IMR-90 (cell line): ENCODE results near the gene LRRC56. TPM values are rescaled to one million over a fixed set of nuclear protein-coding genes. Genes with fewer than 3 reads are reported as not detected.

Source experiments
- ATAC-seq: fragments of 200-7000 bp; cut with Tn5 transposase; 2 replicates; pipeline ENCODE4 v1.9.1; 2020; ENCODE audit warnings: low read depth, mild to moderate bottlenecking, moderate library complexity
- BruUV-seq: library from RNA; stranded (reverse); fragments of 400-500 nt; replicated peaks from 2 replicates; lab custom pipeline; 2021; lab: Mats Ljungman, UMichigan
- CTCF ChIA-PET: fragments of 300-600 bp; formaldehyde crosslinking; extraction: SDS; loops from one replicate; lab custom pipeline; 2021; ENCODE audit warnings: antibody characterized with exemption; lab: Yijun Ruan, JAX
- POLR2A ChIA-PET: fragments of 300-600 bp; sonication (Branson Sonifier 250); formaldehyde crosslinking; loops from one replicate; lab custom pipeline; 2022; ENCODE audit warnings: antibody characterized with exemption; ENCODE audit not compliant: unreplicated experiment; lab: Charles Lee
- DNase-seq: peaks from one replicate; pipeline ENCODE4 v3.0.0; 2013
- H2AFZ ChIP-seq: replicated peaks from 2 replicates; pipeline ENCODE3; 2013; ENCODE audit warnings: low read length, mild to moderate bottlenecking; ENCODE audit not compliant: poor library complexity
- H2AK5ac ChIP-seq: 2 replicates; pipeline ENCODE4 v1.6.1; 2013; ENCODE audit warnings: low read depth, low read length, inconsistent platforms
- H2AK9ac ChIP-seq: replicated peaks from 2 replicates; pipeline ENCODE3; 2013; ENCODE audit warnings: mild to moderate bottlenecking, low read depth, low read length, moderate library complexity; ENCODE audit not compliant: poor library complexity
- H2BK120ac ChIP-seq: 2 replicates; pipeline ENCODE4 v1.6.1; 2013; ENCODE audit warnings: low read depth, low read length, inconsistent platforms
- H2BK15ac ChIP-seq: 3 replicates; pipeline ENCODE4 v1.6.1; 2013; ENCODE audit warnings: low read depth, low read length, inconsistent platforms
- H2BK20ac ChIP-seq: 2 replicates; pipeline ENCODE4 v1.6.1; 2013; ENCODE audit warnings: low read depth, mild to moderate bottlenecking, inconsistent platforms, low read length, moderate library complexity
- H2BK5ac ChIP-seq: 2 replicates; pipeline ENCODE4 v1.6.1; 2013; ENCODE audit warnings: mild to moderate bottlenecking, low read depth, low read length, inconsistent platforms; ENCODE audit not compliant: poor library complexity, severe bottlenecking
- H3K14ac ChIP-seq: replicated peaks from 2 replicates; pipeline ENCODE4 v1.6.1; 2013; ENCODE audit warnings: low read depth, low read length, inconsistent platforms
- H3K18ac ChIP-seq: 2 replicates; pipeline ENCODE4 v1.6.1; 2013; ENCODE audit warnings: low read depth, low read length, control low read depth
- H3K23ac ChIP-seq: 2 replicates; pipeline ENCODE4 v1.6.1; 2013; ENCODE audit warnings: low read depth, low read length, inconsistent platforms
- H3K27ac ChIP-seq: 2 replicates; pipeline ENCODE4 v1.5.1; 2013; ENCODE audit warnings: mild to moderate bottlenecking, control low read depth, low read length; ENCODE audit not compliant: insufficient read depth
- H3K27me3 ChIP-seq: 2 replicates; pipeline ENCODE4 v1.6.1; 2013; ENCODE audit warnings: low read length; ENCODE audit not compliant: control insufficient read depth, insufficient read depth
- H3K36me3 ChIP-seq: 2 replicates; pipeline ENCODE4 v1.6.1; 2013; ENCODE audit warnings: low read length, mixed read lengths; ENCODE audit not compliant: control insufficient read depth, insufficient read depth
- H3K4ac ChIP-seq: 2 replicates; pipeline ENCODE4 v1.6.1; 2013; ENCODE audit warnings: low read depth, low read length, inconsistent platforms
- H3K4me1 ChIP-seq: 2 replicates; pipeline ENCODE4 v1.6.1; 2013; ENCODE audit warnings: low read length, mixed read lengths; ENCODE audit not compliant: control insufficient read depth, insufficient read depth
- H3K4me2 ChIP-seq: 2 replicates; pipeline ENCODE4 v1.6.1; 2013; ENCODE audit warnings: low read depth, mild to moderate bottlenecking, control low read depth, low read length, moderate library complexity
- H3K4me3 ChIP-seq: 2 replicates; pipeline ENCODE4 v1.5.1; 2013; ENCODE audit warnings: low read depth, mild to moderate bottlenecking, control low read depth, low read length, moderate library complexity; ENCODE audit not compliant: insufficient read depth
- H3K56ac ChIP-seq: 2 replicates; pipeline ENCODE4 v1.6.1; 2013; ENCODE audit warnings: low read length, inconsistent platforms; ENCODE audit not compliant: insufficient read depth; ENCODE audit errors: extremely low read depth
- H3K79me1 ChIP-seq, 2 experiments: 2 replicates each; pipeline ENCODE4 v1.6.1; 2013; ENCODE audit warnings: low read length in 2 of 2, inconsistent platforms in 1 of 2, low read depth in 1 of 2
- H3K9ac ChIP-seq: 2 replicates; pipeline ENCODE4 v1.6.1; 2013; ENCODE audit warnings: low read depth, low read length, control low read depth
- H3K9me1 ChIP-seq: 2 replicates; pipeline ENCODE4 v1.6.1; 2013; ENCODE audit warnings: low read length, inconsistent platforms; ENCODE audit not compliant: insufficient read depth
- H3K9me3 ChIP-seq: 2 replicates; pipeline ENCODE4 v1.6.1; 2013; ENCODE audit warnings: low read length; ENCODE audit not compliant: control insufficient read depth, insufficient read depth
- H4K20me1 ChIP-seq: 2 replicates; pipeline ENCODE4 v1.6.1; 2013; ENCODE audit warnings: low read length, inconsistent platforms; ENCODE audit not compliant: insufficient read depth
- H4K5ac ChIP-seq: 2 replicates; pipeline ENCODE4 v1.6.1; 2013; ENCODE audit warnings: mild to moderate bottlenecking, low read depth, low read length, control low read depth
- H4K8ac ChIP-seq, 2 experiments: 2 replicates each; pipeline ENCODE4 v1.6.1; 2013; ENCODE audit warnings: low read depth in 2 of 2, low read length in 2 of 2, control low read depth in 1 of 2, inconsistent platforms in 1 of 2
- H4K91ac ChIP-seq: 2 replicates; pipeline ENCODE4 v1.6.1; 2013; ENCODE audit warnings: low read depth, low read length, inconsistent platforms; ENCODE audit not compliant: insufficient read depth
- NFE2L2 ChIP-seq: fragments of 150-350 bp; IDR thresholded peaks from 2 replicates; pipeline ENCODE4 v1.6.1; 2016; ENCODE audit warnings: low read depth, mild to moderate bottlenecking, low read length
- RFX5 ChIP-seq: IDR thresholded peaks from 2 replicates; pipeline ENCODE4 v1.8.0; 2012; ENCODE audit warnings: low read depth, mild to moderate bottlenecking, low read length, moderate library complexity
- WGBS, 2 experiments: methylation state at CpG; one replicate each; pipeline versions ENCODE4 v1.1.5 to v1.1.7; 2013; ENCODE audit warnings: missing lambda C conversion rate in 2 of 2; ENCODE audit not compliant: insufficient read length in 1 of 2; ENCODE audit errors: extremely low coverage in 2 of 2; 5-methylcytosine and 5-hydroxymethylcytosine counted together
- dilution Hi-C: fragments of 300-500 bp; cut with HindIII; formaldehyde crosslinking; loops from one replicate; pipeline ENCODE4 v1.14.3; 2018; ENCODE audit warnings: low sequenced_read_pairs; ENCODE audit not compliant: unreplicated experiment
- in situ Hi-C: fragments of 300-500 bp; cut with MboI; formaldehyde crosslinking; loops from 3 replicates; pipeline ENCODE4 v1.14.3; 2019; ENCODE audit warnings: low sequenced_read_pairs, inconsistent platforms, mixed read lengths
- intact Hi-C: fragments of 100-400 bp; cut with micrococcal nuclease; formaldehyde crosslinking; loops from 2 replicates; pipeline ENCODE4 v1.10.0; 2022
- polyA plus RNA-seq, 3 experiments: library from polyadenylated mRNA; depleted of rRNA; stranded (reverse); fragments of >200 nt; gene quantifications; 2 replicates each; pipeline ENCODE4 v1.2.3, GENCODE V29; 2012; ENCODE audit warnings: low replicate concordance in 1 of 3
- total RNA-seq: library from RNA; depleted of rRNA; stranded (reverse); fragments of >200 nt; gene quantifications from 2 replicates; pipeline ENCODE4 v1.2.3, GENCODE V29; 2012

LRRC56 gene
- total and polyA plus RNA-seq, 2 of the 4 experiments (the other 2 are of a cell fraction), result 0.36 to 1.3 TPM

GRCh38 chr11:528166-528814, 9.0 kb upstream of the LRRC56 start:
- ChIA-PET POLR2A (no interaction called here), CTCF (no interaction called here)
- Histone ChIP-seq H2BK15ac (no peak overlapping the region), H3K9ac (no peak overlapping the region), H3K4me2 (no peak overlapping the region), H3K9me1 (no peaks in the 10 kb centered on the region), H3K23ac (no peak overlapping the region), H4K20me1 (peaks cover 8% of the 10 kb centered on the region), H2AK5ac (no peak overlapping the region), H3K36me3 (peaks cover 19% of the 10 kb centered on the region; the same call in 1 of the 2 replicates), H3K4ac (no peak overlapping the region), H2AK9ac (no peak overlapping the region), H2BK5ac (no peak overlapping the region), H2BK20ac (no peak overlapping the region), H3K27me3 (no peaks in the 10 kb centered on the region), H4K91ac (no peak overlapping the region), H3K56ac (no peak overlapping the region), H3K27ac (no peak overlapping the region), H2AFZ (no peak overlapping the region), H4K5ac (no peak overlapping the region), H3K18ac (no peak overlapping the region), H4K8ac (no peak overlapping the region), H3K79me1 (peaks cover 0 to 7% of the 10 kb centered on the region in 2 experiments; a peak in 2 of 4 replicates), H3K4me3 (no peak overlapping the region), H3K14ac (no peak overlapping the region), H3K4me1 (no peaks in the 10 kb centered on the region), H2BK120ac (no peak overlapping the region), H3K9me3 (no peaks in the 10 kb centered on the region)
- dilution Hi-C loops (no loop called here), in situ Hi-C loops (no loop called here), intact Hi-C loops (no loop called here)
- TF ChIP-seq NFE2L2 (no peak), RFX5 (no peak)
- no TSS peak for BruUV-seq
- WGBS, 2 experiments, result 72% methylated on average over 8 of the region's 30 CpGs; no CpG with 5 or more reads in 1 of the 2 experiments
- no peak for DNase-seq
- ATAC-seq, result no peak
